ENCODE results near the gene ANTXR1. TPM values are rescaled to one million over a fixed set of nuclear protein-coding genes. Genes with fewer than 3 reads are reported as not detected.

ANTXR1 gene
- total RNA-seq, 1 experiment from 2014 or later = 25.7 TPM

DNA sequence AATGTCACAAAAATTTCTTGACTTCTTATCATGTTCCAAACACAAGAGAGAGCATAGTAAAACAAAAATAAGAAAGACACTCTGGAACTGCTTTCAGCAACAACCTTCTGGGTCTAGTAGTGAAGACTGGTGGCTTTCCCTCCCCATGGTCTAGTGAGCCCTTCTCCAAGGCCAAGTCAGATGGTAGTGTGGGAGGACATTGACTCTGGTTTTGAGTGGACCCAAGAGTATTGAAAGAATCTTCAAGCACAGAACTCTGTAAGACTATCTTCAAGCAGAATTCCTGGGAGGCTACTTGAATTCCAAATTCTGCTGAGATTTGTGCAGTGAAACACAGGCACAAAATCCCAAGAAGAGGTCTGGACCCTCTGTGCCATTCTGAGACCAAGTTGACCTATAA lies 21.1 kb downstream of the ANTXR1 start:
- intact Hi-C loops (cut with micrococcal nuclease) = no loop called here
- no peaks in the 10 kb centered on the region for H3K36me3 ChIP-seq (ENCODE audit: control insufficient read depth in 1 of 2, insufficient read depth in 2 of 2, low read length in 2 of 2)
- H3K9me2 ChIP-seq (ENCODE audit: insufficient read depth) = no peaks in the 10 kb centered on the region
- POLR2A ChIA-PET = no interaction called here
- TF ChIP-seq TCF7L2 (IDR thresholded peaks at IDR 0.05; ENCODE audit: borderline replicate concordance, extremely low read depth, insufficient read depth, insufficient read length) = no peak
- TF ChIP-seq ATF3 (IDR thresholded peaks at IDR 0.05) = no peak
- TF ChIP-seq EZH2phosphoT487 (IDR thresholded peaks at IDR 0.05; ENCODE audit: borderline replicate concordance) = no peak
- TF ChIP-seq EGR1 (IDR thresholded peaks at IDR 0.05; ENCODE audit: low read depth) = no peak
- CTCF ChIA-PET = no interaction called here
- no peaks in the 10 kb centered on the region for H4K20me1 ChIP-seq (ENCODE audit: insufficient read depth)
- no peak overlapping the region for H3K4me2 ChIP-seq (ENCODE audit: low read length)
- RAD21 ChIA-PET (ENCODE audit: low non-redundant PET in 1 of 2, low total read pairs in 2 of 2, uncharacterized antibody in 2 of 2, unreplicated experiment in 2 of 2) = no interaction called here
- no peak overlapping the region for H3K9ac ChIP-seq (ENCODE audit: low read length)
- H3K4me3 ChIP-seq (replicated peaks in 1 of 2; ENCODE audit: low read depth in 1 of 2, low read length in 2 of 2) = no peak overlapping the region
- H3K79me2 ChIP-seq (ENCODE audit: insufficient read depth, low read length) = 0 out of 2 replicates have a peak, but pooled peaks cover 4% of the 10 kb centered on the region
- H3K27me3 ChIP-seq (ENCODE audit: insufficient read depth, low read length) = no peaks in the 10 kb centered on the region
- no peaks in the 10 kb centered on the region for H3K9me3 ChIP-seq (ENCODE audit: control insufficient read depth in 1 of 2, insufficient read depth in 1 of 2, low read depth in 1 of 2, low read length in 2 of 2)
- DNase-seq (ENCODE audit: low read depth, low spot score) = no peak
- no peak overlapping the region for H2AFZ ChIP-seq (ENCODE audit: low read depth, low read length, poor library complexity, severe bottlenecking)
- H3K4me1 ChIP-seq (ENCODE audit: control insufficient read depth in 1 of 2, insufficient read depth in 2 of 2, low read length in 2 of 2) = no peaks in the 10 kb centered on the region
- no peak for ATAC-seq
- no peak overlapping the region for H3K27ac ChIP-seq (ENCODE audit: low read depth, low read length)
- BruUV-seq (replicated peaks) = no TSS peak

GRCh38 chr2:69034845-69035244 lies 21.9 kb downstream of the ANTXR1 start:
- Histone ChIP-seq H3K36me3 (ENCODE audit: control insufficient read depth in 1 of 2, insufficient read depth in 2 of 2, low read length in 2 of 2) (no peaks in the 10 kb centered on the region), H3K27ac (ENCODE audit: low read depth, low read length) (no peak overlapping the region), H3K9ac (ENCODE audit: low read length) (no peak overlapping the region), H3K27me3 (ENCODE audit: insufficient read depth, low read length) (no peaks in the 10 kb centered on the region), H3K4me3 (replicated peaks in 1 of 2; ENCODE audit: low read depth in 1 of 2, low read length in 2 of 2) (no peak overlapping the region), H3K4me1 (ENCODE audit: control insufficient read depth in 1 of 2, insufficient read depth in 2 of 2, low read length in 2 of 2) (no peaks in the 10 kb centered on the region), H3K9me2 (ENCODE audit: insufficient read depth) (no peaks in the 10 kb centered on the region), H4K20me1 (ENCODE audit: insufficient read depth) (no peaks in the 10 kb centered on the region), H3K4me2 (ENCODE audit: low read length) (no peak overlapping the region), H3K79me2 (ENCODE audit: insufficient read depth, low read length) (0 out of 2 replicates have a peak, but pooled peaks cover 4% of the 10 kb centered on the region), H3K9me3 (ENCODE audit: control insufficient read depth in 1 of 2, insufficient read depth in 1 of 2, low read depth in 1 of 2, low read length in 2 of 2) (no peaks in the 10 kb centered on the region), H2AFZ (ENCODE audit: low read depth, low read length, poor library complexity, severe bottlenecking) (no peak overlapping the region)
- DNase-seq (ENCODE audit: low read depth, low spot score) = no peak
- no peak for ATAC-seq
- RAD21 ChIA-PET (ENCODE audit: low non-redundant PET in 1 of 2, low total read pairs in 2 of 2, uncharacterized antibody in 2 of 2, unreplicated experiment in 2 of 2) = no interaction called here
- CTCF ChIA-PET = no interaction called here
- no TSS peak for BruUV-seq (replicated peaks)
- intact Hi-C loops (cut with micrococcal nuclease) = no loop called here
- TF ChIP-seq EGR1 (IDR thresholded peaks at IDR 0.05; ENCODE audit: low read depth) (no peak), FOSL1 (IDR thresholded peaks at IDR 0.05; ENCODE audit: low read depth) (no peak), RAD21 (IDR thresholded peaks at IDR 0.05; ENCODE audit: low read depth) (no peak), JUND (IDR thresholded peaks at IDR 0.05) (no peak), ZBTB33 (IDR thresholded peaks at IDR 0.05; ENCODE audit: extremely low read depth, insufficient replicate concordance, low read length) (no peak), CEBPB (IDR thresholded peaks at IDR 0.05; ENCODE audit: low read depth) (no peak), SRF (IDR thresholded peaks at IDR 0.05; ENCODE audit: low read depth) (no peak), EZH2phosphoT487 (IDR thresholded peaks at IDR 0.05; ENCODE audit: borderline replicate concordance) (no peak), ZFX (IDR thresholded peaks at IDR 0.05) (no peak)
- POLR2A ChIA-PET = no interaction called here

All from HCT116 (cell line).